HG02981 (cell line): ENCODE data around the gene RPN2.

ENCODE experiments used
- ATAC-seq: cut with Tn5 transposase; IDR thresholded peaks from one replicate; pipeline ENCODE4 v1.9.1; 2021; ENCODE audit warnings: mild to moderate bottlenecking, moderate library complexity; ENCODE audit not compliant: unreplicated experiment

The RPN2 gene

GRCh38 chr20:37238935-37239451 lies 59.9 kb downstream of the RPN2 start:
- no peak for ATAC-seq

GRCh38 chr20:37240337-37241067 lies 61.4 kb downstream of the RPN2 start:
- no peak for ATAC-seq

GRCh38 chr20:37242503-37242902 lies 63.4 kb downstream of the RPN2 start:
- no peak for ATAC-seq

DNA sequence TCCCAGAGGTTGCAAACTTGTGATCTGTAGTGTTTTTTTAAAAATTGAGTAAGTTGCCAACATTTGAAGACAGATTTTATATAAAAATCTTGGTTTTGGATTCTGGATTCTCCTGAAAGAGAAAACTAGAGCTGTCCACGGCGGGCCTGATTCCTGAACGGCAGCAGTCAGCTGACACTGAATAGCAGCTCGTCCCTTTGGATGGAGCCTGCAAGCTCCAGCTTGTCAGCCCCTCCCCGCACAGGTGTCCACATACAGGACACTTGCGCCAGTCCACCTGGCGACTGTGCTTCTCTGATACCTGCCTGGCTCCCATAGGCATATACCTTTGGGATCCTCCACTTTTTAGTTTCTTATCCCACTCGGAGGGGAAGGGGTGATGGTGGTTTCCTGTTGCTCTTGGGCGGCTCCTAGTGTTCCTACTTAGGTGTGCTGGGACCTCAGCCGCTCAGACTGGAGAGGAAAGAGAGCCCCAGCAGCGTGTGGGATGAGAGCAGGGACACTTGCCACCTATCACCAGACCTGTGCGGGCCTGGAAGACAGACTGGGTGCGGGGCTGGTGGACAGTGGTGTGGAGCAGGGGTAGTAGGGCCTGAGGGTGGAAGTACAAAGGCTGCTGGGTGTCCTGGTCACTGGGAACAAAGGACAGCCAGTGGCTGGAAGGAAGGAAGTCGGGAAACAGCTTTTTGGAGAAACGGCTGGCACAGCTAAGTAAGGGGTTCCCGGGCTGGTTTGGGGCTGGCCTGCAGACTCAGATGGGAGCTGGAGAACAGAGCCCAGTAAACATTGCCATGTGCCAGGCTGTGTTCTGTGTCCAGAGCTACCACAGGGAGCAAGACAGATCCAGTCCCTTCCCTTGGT lies 64.2 kb downstream of the RPN2 start:
- no peak for ATAC-seq

- ATAC-seq, result no peak
Observed at GRCh38 chr20:37243937-37244571, 64.9 kb downstream of the RPN2 start.

DNA sequence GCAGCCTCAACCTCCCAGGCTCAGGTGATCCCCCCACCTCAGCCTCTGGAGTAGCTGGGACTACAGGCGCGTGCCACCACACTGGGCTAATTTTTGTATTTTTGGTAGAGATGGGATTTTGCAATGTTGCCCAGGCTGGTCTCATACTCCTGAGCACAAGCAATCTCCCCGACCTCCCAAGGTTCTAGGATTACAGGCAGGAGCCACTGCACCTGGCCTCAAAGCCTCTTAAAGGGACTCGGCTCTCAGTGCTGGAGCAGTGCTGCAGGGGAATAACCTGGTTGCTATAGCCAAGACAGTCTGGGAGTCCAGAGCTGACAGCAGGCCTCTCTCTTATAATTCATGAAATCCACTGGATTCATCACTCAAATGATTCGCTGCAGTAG lies 65.4 kb downstream of the RPN2 start:
- no peak for ATAC-seq

- no peak for ATAC-seq
Observed at GRCh38 chr20:37245216-37246150, 66.4 kb downstream of the RPN2 start.

- ATAC-seq, result no peak
Observed at GRCh38 chr20:37246736-37247135, 67.6 kb downstream of the RPN2 start.

GRCh38 chr20:37247547-37247946 lies 68.4 kb downstream of the RPN2 start:
- no peak for ATAC-seq

DNA sequence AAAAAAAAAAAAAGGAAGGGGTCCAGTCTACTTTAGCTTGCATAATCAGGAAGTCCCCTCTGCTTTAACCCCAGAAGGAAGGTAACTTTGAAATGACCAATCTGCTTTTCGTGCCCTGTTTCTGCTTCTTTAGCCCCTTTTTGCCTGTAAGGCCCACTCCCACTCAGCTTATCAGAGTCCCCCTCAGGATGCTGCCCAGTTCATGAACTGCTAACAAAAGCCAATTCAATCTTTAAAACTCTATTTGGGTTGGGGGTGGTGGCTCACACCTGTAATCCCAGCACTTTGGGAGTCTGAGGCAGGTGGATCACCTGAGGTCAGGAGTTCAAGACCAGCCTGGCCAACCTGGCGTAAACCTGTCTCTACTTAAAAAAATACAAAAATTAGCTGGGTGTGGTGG lies 70.2 kb downstream of the RPN2 start:
- ATAC-seq, result no peak

DNA sequence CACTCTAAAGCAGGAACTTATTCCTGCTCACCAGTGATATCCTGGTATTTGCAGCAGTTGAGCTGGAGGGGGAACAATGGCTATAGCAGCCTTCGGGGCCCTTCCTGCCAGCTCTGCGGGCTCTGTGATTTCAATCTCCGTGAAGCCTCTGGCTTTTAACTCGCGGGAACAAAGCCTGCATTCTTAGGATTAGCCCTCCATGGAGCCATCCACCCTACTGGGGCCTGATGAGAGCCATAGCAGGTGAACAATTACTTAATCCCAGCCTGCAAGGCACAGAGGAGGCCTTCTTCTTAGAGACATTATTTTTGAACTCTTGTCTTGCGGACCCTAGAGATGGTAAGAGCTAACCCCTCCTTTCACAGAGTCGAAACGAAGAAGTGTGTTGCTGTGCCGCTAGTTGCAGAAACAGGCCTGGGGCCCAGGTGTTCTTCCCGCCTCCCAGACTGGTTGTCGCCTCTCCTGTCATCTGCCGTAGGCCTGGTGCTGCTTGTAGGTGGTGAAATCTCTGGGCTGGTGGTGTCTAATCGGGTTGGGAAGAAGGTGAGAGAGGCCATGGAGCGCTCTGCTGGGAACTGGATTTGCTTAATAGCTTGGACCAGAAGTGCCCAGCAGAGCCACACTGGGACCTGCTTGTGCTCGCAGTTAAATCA lies 72.8 kb downstream of the RPN2 start:
- ATAC-seq, result no peak

DNA sequence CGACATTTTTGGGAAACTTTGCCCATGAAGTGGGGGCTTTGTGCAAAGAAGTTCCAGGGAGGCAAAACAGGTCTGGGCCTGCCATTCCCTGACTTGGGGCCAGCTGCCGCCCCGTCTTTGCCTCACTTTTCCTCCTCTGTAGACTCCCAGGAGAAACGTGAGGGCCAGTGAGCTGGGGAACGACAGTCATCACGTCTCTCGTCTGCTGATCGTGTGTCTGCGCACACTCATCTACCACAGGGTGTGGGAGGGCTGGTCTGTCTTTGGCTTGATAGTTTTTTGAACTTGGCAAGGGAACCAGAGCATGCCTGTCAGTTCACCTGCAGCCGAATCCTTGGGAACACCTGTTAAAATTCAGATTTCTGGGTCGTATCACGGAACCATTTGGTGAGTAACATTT lies 74.0 kb downstream of the RPN2 start:
- no peak for ATAC-seq

- no peak for ATAC-seq
Observed at GRCh38 chr20:37254114-37254878, 75.2 kb downstream of the RPN2 start.

- ATAC-seq, result no peak
Observed at GRCh38 chr20:37256286-37256685, 77.2 kb downstream of the RPN2 start.

DNA sequence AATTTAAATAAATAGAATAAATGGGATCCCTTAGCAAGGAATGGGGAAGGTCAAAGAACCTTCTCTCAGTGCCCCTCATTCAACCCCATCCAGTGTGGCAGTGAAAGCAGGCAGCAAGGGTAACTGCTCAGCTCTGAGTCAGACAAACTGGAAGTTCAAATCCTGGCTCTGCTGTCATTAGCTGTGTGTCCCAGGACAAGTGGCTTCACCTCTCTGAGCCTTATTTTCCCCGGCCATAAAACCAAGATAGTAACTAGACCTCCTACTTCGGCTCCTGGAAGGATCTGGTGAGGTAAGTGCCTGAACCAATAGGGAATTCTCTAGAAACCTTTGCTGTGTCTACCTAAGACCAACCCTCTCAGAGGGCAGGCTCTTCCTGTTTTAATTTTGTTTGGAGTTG lies 78.4 kb downstream of the RPN2 start:
- no peak for ATAC-seq

GRCh38 chr20:37257988-37258387 lies 78.9 kb downstream of the RPN2 start:
- ATAC-seq, result no peak

- no peak for ATAC-seq
Observed at GRCh38 chr20:37259031-37259430, 79.9 kb downstream of the RPN2 start.

DNA sequence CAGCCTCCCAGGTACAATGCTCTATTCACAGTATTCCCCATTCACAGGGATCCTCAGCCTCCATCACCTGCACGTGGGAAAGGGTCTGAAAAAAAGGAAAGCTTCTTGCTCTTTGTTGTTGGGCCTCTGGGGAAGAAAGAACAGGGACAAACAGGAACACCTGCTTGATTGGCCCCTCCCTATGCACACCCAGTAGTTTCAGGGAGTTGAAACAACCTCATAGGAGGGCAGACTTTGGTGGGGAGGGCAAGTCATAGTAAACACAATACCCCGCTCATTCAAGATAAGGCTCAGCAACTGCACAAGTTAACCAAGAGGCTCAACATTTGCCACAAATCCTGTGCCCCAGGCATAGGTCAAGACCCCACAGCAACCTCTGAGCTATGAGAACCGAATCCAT lies 80.7 kb downstream of the RPN2 start:
- no peak for ATAC-seq

DNA sequence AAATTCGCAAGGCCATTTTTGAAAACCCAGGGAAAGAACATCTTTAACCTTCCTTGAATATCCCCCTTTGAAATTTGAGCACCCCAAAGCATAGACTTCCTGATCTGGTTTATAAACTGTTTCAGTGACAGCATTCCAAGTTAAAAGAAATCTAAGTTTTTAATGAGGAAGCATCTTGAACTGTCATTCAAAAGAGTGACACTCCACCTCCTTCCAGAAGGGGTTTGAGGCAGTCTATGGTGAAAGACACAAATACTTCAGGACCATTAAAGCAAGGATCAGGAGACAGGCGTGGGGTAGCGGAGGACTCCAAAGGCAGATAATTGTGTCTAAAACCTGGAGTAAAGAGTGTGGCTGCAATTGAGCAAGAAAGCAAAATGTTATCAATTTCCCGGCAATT lies 81.8 kb downstream of the RPN2 start:
- ATAC-seq, result no peak
